HEK293 (cell line): ENCODE data around the gene CDC42EP5.

ENCODE experiments used
- CTCF ChIA-PET: fragments of 350-600 bp; formaldehyde crosslinking; extraction: SDS; loops from one replicate; lab custom pipeline; 2021; ENCODE audit warnings: antibody characterized with exemption; lab: Yijun Ruan, JAX
- POLR2A ChIA-PET: fragments of 300-600 bp; formaldehyde crosslinking; extraction: SDS; loops from one replicate; lab custom pipeline; 2020; ENCODE audit warnings: antibody characterized with exemption, inconsistent platforms; lab: Yijun Ruan, JAX
- H3K27ac ChIP-seq: fragments of 200-500 bp; sonication (Bioruptor generic); 2 replicates; pipeline ENCODE4 v1.5.1; 2014; ENCODE audit warnings: low read depth, low read length, control low read depth, inconsistent platforms; ENCODE audit errors: extremely low read depth
- H3K36me3 ChIP-seq, 2 experiments: fragments of 200-500 bp in 1 of 2; sonication (Bioruptor generic) in 1 of 2; 1 replicate in 1 of 2; 2 replicates in 1 of 2; pipeline ENCODE4 v1.5.1; 2014 to 2017; ENCODE audit warnings: inconsistent platforms in 2 of 2, low read length in 2 of 2; ENCODE audit not compliant: control insufficient read depth in 2 of 2, insufficient read depth in 1 of 2
- H3K4me1 ChIP-seq: fragments of 200-500 bp; sonication (Bioruptor generic); 2 replicates; pipeline ENCODE4 v1.5.1; 2014; ENCODE audit warnings: mild to moderate bottlenecking, low read length, inconsistent platforms; ENCODE audit not compliant: control insufficient read depth, insufficient read depth
- H3K4me3 ChIP-seq: 2 replicates; pipeline ENCODE4 v1.5.1; 2011; ENCODE audit warnings: low read depth, mild to moderate bottlenecking, control low read depth, low read length, moderate library complexity
- H3K9me3 ChIP-seq: fragments of 200-500 bp; sonication (Bioruptor generic); 2 replicates; pipeline ENCODE4 v1.5.1; 2014; ENCODE audit warnings: low read depth, low read length, inconsistent platforms; ENCODE audit not compliant: control insufficient read depth, insufficient read depth
- EGR2 ChIP-seq: fragments of 450-650 bp; formaldehyde crosslinking; IDR thresholded peaks from 2 replicates; pipeline ENCODE4 v1.5.1; 2016; ENCODE audit warnings: low read depth, missing biosample characterization, missing genetic modification characterization
- GLIS1 ChIP-seq: fragments of 450-650 bp; formaldehyde crosslinking; IDR thresholded peaks from 2 replicates; pipeline ENCODE4 v1.5.1; 2016; ENCODE audit warnings: missing biosample characterization, missing genetic modification characterization
- KLF1 ChIP-seq: fragments of 450-650 bp; formaldehyde crosslinking; IDR thresholded peaks from 2 replicates; pipeline ENCODE4 v1.5.1; 2016; ENCODE audit warnings: missing biosample characterization, missing genetic modification characterization
- SETDB1 ChIP-seq: IDR thresholded peaks from one replicate; pipeline ENCODE4 v1.6.1; 2017; ENCODE audit warnings: mild to moderate bottlenecking, low read length, moderate library complexity, mixed read lengths; ENCODE audit not compliant: insufficient read length
- ZFHX2 ChIP-seq: fragments of 450-650 bp; formaldehyde crosslinking; conservative IDR thresholded peaks from 2 replicates; pipeline ENCODE4 v1.5.1; 2016; ENCODE audit warnings: missing biosample characterization, missing genetic modification characterization
- ZFP69B ChIP-seq: fragments of 450-650 bp; formaldehyde crosslinking; IDR thresholded peaks from 2 replicates; pipeline ENCODE4 v1.5.1; 2016; ENCODE audit warnings: missing biosample characterization, missing genetic modification characterization
- ZNF169 ChIP-seq: fragments of 450-650 bp; formaldehyde crosslinking; IDR thresholded peaks from 2 replicates; pipeline ENCODE4 v1.5.1; 2016; ENCODE audit warnings: missing biosample characterization, missing genetic modification characterization
- ZNF513 ChIP-seq: fragments of 450-650 bp; IDR thresholded peaks from 2 replicates; pipeline ENCODE4 v1.5.1; 2018; ENCODE audit warnings: missing biosample characterization, missing genetic modification characterization
- ZNF585B ChIP-seq: fragments of 450-650 bp; formaldehyde crosslinking; IDR thresholded peaks from 2 replicates; pipeline ENCODE4 v1.5.1; 2016; ENCODE audit warnings: missing biosample characterization, missing genetic modification characterization
- ZNF610 ChIP-seq: fragments of 450-650 bp; formaldehyde crosslinking; IDR thresholded peaks from 2 replicates; pipeline ENCODE4 v1.5.1; 2016; ENCODE audit warnings: missing biosample characterization, missing genetic modification characterization, borderline replicate concordance
- ZNF626 ChIP-seq: fragments of 450-650 bp; sonication (Bioruptor Pico); formaldehyde crosslinking; IDR thresholded peaks from 2 replicates; pipeline ENCODE4 v1.5.1; 2018; ENCODE audit warnings: missing biosample characterization, missing genetic modification characterization, inconsistent platforms
- ZNF677 ChIP-seq: fragments of 450-650 bp; IDR thresholded peaks from 2 replicates; pipeline ENCODE4 v1.5.0; 2018; ENCODE audit warnings: missing biosample characterization, mild to moderate bottlenecking, missing genetic modification characterization, moderate library complexity
- TF ChIP-seq, protein P1 (sequence below): fragments of 450-650 bp; formaldehyde crosslinking; IDR thresholded peaks from 2 replicates; pipeline ENCODE4 v1.5.1; 2016; ENCODE audit warnings: missing biosample characterization, missing genetic modification characterization
- TF ChIP-seq, protein P2 (sequence below): fragments of 450-650 bp; formaldehyde crosslinking; IDR thresholded peaks from 2 replicates; pipeline ENCODE4 v1.5.1; 2016; ENCODE audit warnings: missing biosample characterization, missing genetic modification characterization
- TF ChIP-seq, protein P3 (sequence below): fragments of 450-650 bp; formaldehyde crosslinking; IDR thresholded peaks from 2 replicates; pipeline ENCODE4 v1.5.1; 2016; ENCODE audit warnings: missing biosample characterization, missing genetic modification characterization
- TF ChIP-seq, protein P4 (sequence below): fragments of 450-650 bp; formaldehyde crosslinking; conservative IDR thresholded peaks from 2 replicates; pipeline ENCODE4 v1.5.1; 2016; ENCODE audit warnings: low read depth, missing biosample characterization, missing genetic modification characterization

The CDC42EP5 gene

GRCh38 chr19:54421521-54421920 lies 51.6 kb downstream of the CDC42EP5 start:
- CTCF ChIA-PET = interaction anchor here (0.7 to 1.6 kb wide), 6 partner anchors 9 to 57 kb away, joined by 3 to 5 read pairs (median 4); no protein-coding TSS in a partner anchor
- H3K4me1 ChIP-seq = no peaks in the 10 kb centered on the region
- H3K27ac ChIP-seq = no peak overlapping the region
- H3K36me3 ChIP-seq = no peaks in the 10 kb centered on the region
- H3K9me3 ChIP-seq = no peaks in the 10 kb centered on the region
- H3K4me3 ChIP-seq = no peak overlapping the region
- POLR2A ChIA-PET = interaction anchor here (0.6 to 3.1 kb wide), 3 partner anchors 9 to 221 kb away, joined by 3 to 10 read pairs (median 7); partner anchors contain the start of genes LENG8 and RPS9
- TF ChIP-seq GLIS1 (tag by site-specific recombination) = no peak
- TF ChIP-seq ZNF677 (tag by site-specific recombination) = no peak
- TF ChIP-seq ZFP69B (tag by site-specific recombination) = no peak
- TF ChIP-seq, all 188 proteins: peak for 0

DNA sequence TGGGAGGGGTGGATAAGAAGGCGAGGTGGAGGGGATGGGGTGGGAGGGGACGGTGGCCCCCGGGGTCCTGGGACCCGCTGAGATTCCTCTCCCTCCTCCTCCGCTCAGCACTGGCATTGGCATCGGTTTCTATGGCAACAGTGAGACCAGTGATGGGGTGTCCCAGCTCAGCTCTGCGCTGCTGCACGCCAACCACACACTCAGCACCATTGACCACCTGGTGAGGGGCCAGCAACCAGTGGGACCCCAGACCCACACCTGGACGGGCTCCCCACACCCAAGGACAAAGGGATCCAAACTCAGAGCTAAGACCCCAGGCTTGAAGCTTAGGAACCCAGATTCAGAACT lies 52.0 kb downstream of the CDC42EP5 start:
- TF ChIP-seq SETDB1 (no peak), ZNF585B (tag by site-specific recombination) (no peak), ZNF513 (tag by site-specific recombination) (no peak), ZNF169 (no peak)
- TF ChIP-seq, protein P1, sequence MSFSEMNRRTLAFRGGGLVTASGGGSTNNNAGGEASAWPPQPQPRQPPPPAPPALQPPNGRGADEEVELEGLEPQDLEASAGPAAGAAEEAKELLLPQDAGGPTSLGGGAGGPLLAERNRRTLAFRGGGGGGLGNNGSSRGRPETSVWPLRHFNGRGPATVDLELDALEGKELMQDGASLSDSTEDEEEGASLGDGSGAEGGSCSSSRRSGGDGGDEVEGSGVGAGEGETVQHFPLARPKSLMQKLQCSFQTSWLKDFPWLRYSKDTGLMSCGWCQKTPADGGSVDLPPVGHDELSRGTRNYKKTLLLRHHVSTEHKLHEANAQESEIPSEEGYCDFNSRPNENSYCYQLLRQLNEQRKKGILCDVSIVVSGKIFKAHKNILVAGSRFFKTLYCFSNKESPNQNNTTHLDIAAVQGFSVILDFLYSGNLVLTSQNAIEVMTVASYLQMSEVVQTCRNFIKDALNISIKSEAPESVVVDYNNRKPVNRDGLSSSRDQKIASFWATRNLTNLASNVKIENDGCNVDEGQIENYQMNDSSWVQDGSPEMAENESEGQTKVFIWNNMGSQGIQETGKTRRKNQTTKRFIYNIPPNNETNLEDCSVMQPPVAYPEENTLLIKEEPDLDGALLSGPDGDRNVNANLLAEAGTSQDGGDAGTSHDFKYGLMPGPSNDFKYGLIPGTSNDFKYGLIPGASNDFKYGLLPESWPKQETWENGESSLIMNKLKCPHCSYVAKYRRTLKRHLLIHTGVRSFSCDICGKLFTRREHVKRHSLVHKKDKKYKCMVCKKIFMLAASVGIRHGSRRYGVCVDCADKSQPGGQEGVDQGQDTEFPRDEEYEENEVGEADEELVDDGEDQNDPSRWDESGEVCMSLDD (tag by site-specific recombination) = no peak
- Histone ChIP-seq H3K4me1 (no peaks in the 10 kb centered on the region), H3K36me3 (no peaks in the 10 kb centered on the region), H3K9me3 (no peaks in the 10 kb centered on the region), H3K4me3 (no peak overlapping the region), H3K27ac (no peak overlapping the region)
- POLR2A ChIA-PET = interaction anchor here (2.7 to 3.1 kb wide), 2 partner anchors 9 to 28 kb away, joined by 7 to 10 read pairs; partner anchors contain the start of gene LENG8
- CTCF ChIA-PET = interaction anchor here (0.7 to 1.2 kb wide), 4 partner anchors 10 to 57 kb away, joined by 3 to 4 read pairs (median 3); no protein-coding TSS in a partner anchor

DNA sequence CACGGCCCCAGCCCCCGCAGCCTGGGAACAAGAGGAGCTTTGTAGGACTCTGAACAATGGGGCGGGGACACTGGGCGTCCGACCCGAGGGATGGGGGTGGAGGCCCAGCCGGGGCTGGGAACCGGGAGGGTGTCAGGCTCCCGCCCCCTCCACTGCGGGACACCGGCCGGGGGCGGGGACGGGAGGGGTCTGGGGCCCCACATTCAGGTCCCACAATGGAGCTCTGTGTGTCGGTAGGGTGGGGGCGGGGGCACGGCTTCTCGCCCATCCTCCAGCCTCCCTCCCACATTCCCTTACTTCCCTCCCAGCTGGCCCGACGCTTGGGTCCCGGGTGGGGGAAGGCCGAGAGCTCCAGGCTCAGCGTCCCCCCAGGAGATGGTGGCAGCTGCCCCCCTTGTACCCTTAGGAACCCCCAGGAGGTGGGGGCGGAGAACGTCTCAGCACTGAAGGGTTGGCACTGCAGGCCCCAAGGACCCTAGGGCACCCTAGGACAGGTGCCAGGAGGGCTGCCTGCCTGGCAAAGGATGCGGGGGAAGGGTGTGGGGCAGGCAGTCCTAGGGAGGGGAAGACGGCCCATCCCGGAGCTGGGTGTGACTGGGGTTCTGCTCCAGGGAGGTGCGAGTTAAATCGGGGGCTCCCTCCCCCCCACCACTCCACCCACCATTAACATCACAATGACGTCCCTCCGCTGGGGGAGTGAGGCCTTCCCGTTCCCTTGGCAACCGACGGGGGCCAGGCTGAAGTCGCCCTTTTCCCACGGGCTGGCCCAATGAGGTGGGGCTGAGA lies 52.5 kb downstream of the CDC42EP5 start:
- ChIA-PET CTCF (interaction anchor here (0.6 to 1.4 kb wide), 5 partner anchors 10 to 415 kb away, joined by 3 to 7 read pairs (median 3); no protein-coding TSS in a partner anchor), POLR2A (interaction anchor here (2.7 to 3.1 kb wide), 2 partner anchors 10 to 28 kb away, joined by 7 to 10 read pairs; partner anchors contain the start of gene LENG8)
- no peak overlapping the region for H3K4me3 ChIP-seq
- TF ChIP-seq ZNF610 (tag by site-specific recombination) = no peak
- TF ChIP-seq, protein P2, sequence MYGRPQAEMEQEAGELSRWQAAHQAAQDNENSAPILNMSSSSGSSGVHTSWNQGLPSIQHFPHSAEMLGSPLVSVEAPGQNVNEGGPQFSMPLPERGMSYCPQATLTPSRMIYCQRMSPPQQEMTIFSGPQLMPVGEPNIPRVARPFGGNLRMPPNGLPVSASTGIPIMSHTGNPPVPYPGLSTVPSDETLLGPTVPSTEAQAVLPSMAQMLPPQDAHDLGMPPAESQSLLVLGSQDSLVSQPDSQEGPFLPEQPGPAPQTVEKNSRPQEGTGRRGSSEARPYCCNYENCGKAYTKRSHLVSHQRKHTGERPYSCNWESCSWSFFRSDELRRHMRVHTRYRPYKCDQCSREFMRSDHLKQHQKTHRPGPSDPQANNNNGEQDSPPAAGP (tag by site-specific recombination) = peak; percentile 34; the same call in 1 of the 2 replicates
- TF ChIP-seq EGR2 (tag by site-specific recombination) = peak; percentile 78
- TF ChIP-seq, protein P3, sequence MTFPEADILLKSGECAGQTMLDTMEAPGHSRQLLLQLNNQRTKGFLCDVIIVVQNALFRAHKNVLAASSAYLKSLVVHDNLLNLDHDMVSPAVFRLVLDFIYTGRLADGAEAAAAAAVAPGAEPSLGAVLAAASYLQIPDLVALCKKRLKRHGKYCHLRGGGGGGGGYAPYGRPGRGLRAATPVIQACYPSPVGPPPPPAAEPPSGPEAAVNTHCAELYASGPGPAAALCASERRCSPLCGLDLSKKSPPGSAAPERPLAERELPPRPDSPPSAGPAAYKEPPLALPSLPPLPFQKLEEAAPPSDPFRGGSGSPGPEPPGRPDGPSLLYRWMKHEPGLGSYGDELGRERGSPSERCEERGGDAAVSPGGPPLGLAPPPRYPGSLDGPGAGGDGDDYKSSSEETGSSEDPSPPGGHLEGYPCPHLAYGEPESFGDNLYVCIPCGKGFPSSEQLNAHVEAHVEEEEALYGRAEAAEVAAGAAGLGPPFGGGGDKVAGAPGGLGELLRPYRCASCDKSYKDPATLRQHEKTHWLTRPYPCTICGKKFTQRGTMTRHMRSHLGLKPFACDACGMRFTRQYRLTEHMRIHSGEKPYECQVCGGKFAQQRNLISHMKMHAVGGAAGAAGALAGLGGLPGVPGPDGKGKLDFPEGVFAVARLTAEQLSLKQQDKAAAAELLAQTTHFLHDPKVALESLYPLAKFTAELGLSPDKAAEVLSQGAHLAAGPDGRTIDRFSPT (tag by site-specific recombination) = 0 out of 2 replicates have a peak, but pooled peaks have one; percentile 32
- TF ChIP-seq KLF1 = peak; percentile 54
- TF ChIP-seq ZNF626 (tag by site-specific recombination) = no peak
- TF ChIP-seq ZFHX2 (tag by site-specific recombination) = peak; percentile 86
- TF ChIP-seq, protein P4, sequence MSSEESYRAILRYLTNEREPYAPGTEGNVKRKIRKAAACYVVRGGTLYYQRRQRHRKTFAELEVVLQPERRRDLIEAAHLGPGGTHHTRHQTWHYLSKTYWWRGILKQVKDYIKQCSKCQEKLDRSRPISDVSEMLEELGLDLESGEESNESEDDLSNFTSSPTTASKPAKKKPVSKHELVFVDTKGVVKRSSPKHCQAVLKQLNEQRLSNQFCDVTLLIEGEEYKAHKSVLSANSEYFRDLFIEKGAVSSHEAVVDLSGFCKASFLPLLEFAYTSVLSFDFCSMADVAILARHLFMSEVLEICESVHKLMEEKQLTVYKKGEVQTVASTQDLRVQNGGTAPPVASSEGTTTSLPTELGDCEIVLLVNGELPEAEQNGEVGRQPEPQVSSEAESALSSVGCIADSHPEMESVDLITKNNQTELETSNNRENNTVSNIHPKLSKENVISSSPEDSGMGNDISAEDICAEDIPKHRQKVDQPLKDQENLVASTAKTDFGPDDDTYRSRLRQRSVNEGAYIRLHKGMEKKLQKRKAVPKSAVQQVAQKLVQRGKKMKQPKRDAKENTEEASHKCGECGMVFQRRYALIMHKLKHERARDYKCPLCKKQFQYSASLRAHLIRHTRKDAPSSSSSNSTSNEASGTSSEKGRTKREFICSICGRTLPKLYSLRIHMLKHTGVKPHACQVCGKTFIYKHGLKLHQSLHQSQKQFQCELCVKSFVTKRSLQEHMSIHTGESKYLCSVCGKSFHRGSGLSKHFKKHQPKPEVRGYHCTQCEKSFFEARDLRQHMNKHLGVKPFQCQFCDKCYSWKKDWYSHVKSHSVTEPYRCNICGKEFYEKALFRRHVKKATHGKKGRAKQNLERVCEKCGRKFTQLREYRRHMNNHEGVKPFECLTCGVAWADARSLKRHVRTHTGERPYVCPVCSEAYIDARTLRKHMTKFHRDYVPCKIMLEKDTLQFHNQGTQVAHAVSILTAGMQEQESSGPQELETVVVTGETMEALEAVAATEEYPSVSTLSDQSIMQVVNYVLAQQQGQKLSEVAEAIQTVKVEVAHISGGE (tag by site-specific recombination) = no peak
- no peaks in the 10 kb centered on the region; the same call in 1 of the 2 replicates for H3K4me1 ChIP-seq
- H3K27ac ChIP-seq = no peak overlapping the region
- no peaks in the 10 kb centered on the region for H3K9me3 ChIP-seq
- no peaks in the 10 kb centered on the region for H3K36me3 ChIP-seq
